HEK293 (cell line): ENCODE results near the gene CCDC190.

Source experiments
- CTCF ChIA-PET: fragments of 350-600 bp; formaldehyde crosslinking; extraction: SDS; loops from one replicate; lab custom pipeline; 2021; ENCODE audit warnings: antibody characterized with exemption; lab: Yijun Ruan, JAX
- POLR2A ChIA-PET: fragments of 300-600 bp; formaldehyde crosslinking; extraction: SDS; loops from one replicate; lab custom pipeline; 2020; ENCODE audit warnings: antibody characterized with exemption, inconsistent platforms; lab: Yijun Ruan, JAX
- H3K27ac ChIP-seq: fragments of 200-500 bp; sonication (Bioruptor generic); 2 replicates; pipeline ENCODE4 v1.5.1; 2014; ENCODE audit warnings: low read depth, low read length, control low read depth, inconsistent platforms; ENCODE audit errors: extremely low read depth
- H3K36me3 ChIP-seq, 2 experiments: fragments of 200-500 bp in 1 of 2; sonication (Bioruptor generic) in 1 of 2; 1 replicate in 1 of 2; 2 replicates in 1 of 2; pipeline ENCODE4 v1.5.1; 2014 to 2017; ENCODE audit warnings: inconsistent platforms in 2 of 2, low read length in 2 of 2; ENCODE audit not compliant: control insufficient read depth in 2 of 2, insufficient read depth in 1 of 2
- H3K4me1 ChIP-seq: fragments of 200-500 bp; sonication (Bioruptor generic); 2 replicates; pipeline ENCODE4 v1.5.1; 2014; ENCODE audit warnings: mild to moderate bottlenecking, low read length, inconsistent platforms; ENCODE audit not compliant: control insufficient read depth, insufficient read depth
- H3K4me3 ChIP-seq: 2 replicates; pipeline ENCODE4 v1.5.1; 2011; ENCODE audit warnings: low read depth, mild to moderate bottlenecking, control low read depth, low read length, moderate library complexity
- H3K9me3 ChIP-seq: fragments of 200-500 bp; sonication (Bioruptor generic); 2 replicates; pipeline ENCODE4 v1.5.1; 2014; ENCODE audit warnings: low read depth, low read length, inconsistent platforms; ENCODE audit not compliant: control insufficient read depth, insufficient read depth
- BCL11A ChIP-seq: fragments of 450-650 bp; formaldehyde crosslinking; IDR thresholded peaks from 2 replicates; pipeline ENCODE4 v1.5.1; 2016; ENCODE audit warnings: low read depth, missing biosample characterization, missing genetic modification characterization
- GLI4 ChIP-seq: fragments of 450-650 bp; formaldehyde crosslinking; IDR thresholded peaks from 2 replicates; pipeline ENCODE4 v1.5.1; 2016; ENCODE audit warnings: missing biosample characterization, missing genetic modification characterization
- GLIS1 ChIP-seq: fragments of 450-650 bp; formaldehyde crosslinking; IDR thresholded peaks from 2 replicates; pipeline ENCODE4 v1.5.1; 2016; ENCODE audit warnings: missing biosample characterization, missing genetic modification characterization
- KLF1 ChIP-seq: fragments of 450-650 bp; formaldehyde crosslinking; IDR thresholded peaks from 2 replicates; pipeline ENCODE4 v1.5.1; 2016; ENCODE audit warnings: missing biosample characterization, missing genetic modification characterization
- MYNN ChIP-seq: fragments of 450-650 bp; formaldehyde crosslinking; IDR thresholded peaks from 2 replicates; pipeline ENCODE4 v1.5.1; 2016; ENCODE audit warnings: missing biosample characterization, missing genetic modification characterization, borderline replicate concordance
- SCRT2 ChIP-seq: fragments of 450-650 bp; formaldehyde crosslinking; IDR thresholded peaks from 2 replicates; pipeline ENCODE4 v1.5.1; 2016; ENCODE audit warnings: missing biosample characterization, missing genetic modification characterization
- WT1 ChIP-seq: fragments of 450-650 bp; formaldehyde crosslinking; IDR thresholded peaks from 2 replicates; pipeline ENCODE4 v1.5.1; 2016; ENCODE audit warnings: missing biosample characterization, missing genetic modification characterization
- ZNF112 ChIP-seq: fragments of 450-650 bp; formaldehyde crosslinking; IDR thresholded peaks from 2 replicates; pipeline ENCODE4 v1.5.0; 2017; ENCODE audit warnings: missing biosample characterization, missing genetic modification characterization
- ZNF184 ChIP-seq: fragments of 450-650 bp; IDR thresholded peaks from 2 replicates; pipeline ENCODE4 v1.5.1; 2018; ENCODE audit warnings: missing biosample characterization, mild to moderate bottlenecking, missing genetic modification characterization
- ZNF19 ChIP-seq: fragments of 450-650 bp; formaldehyde crosslinking; IDR thresholded peaks from 2 replicates; pipeline ENCODE4; 2016; ENCODE audit warnings: missing biosample characterization, missing genetic modification characterization, low read depth
- ZNF223 ChIP-seq: fragments of 450-650 bp; formaldehyde crosslinking; IDR thresholded peaks from 2 replicates; pipeline ENCODE4 v1.5.1; 2016; ENCODE audit warnings: missing biosample characterization, missing genetic modification characterization
- ZNF335 ChIP-seq: fragments of 450-650 bp; formaldehyde crosslinking; conservative IDR thresholded peaks from 2 replicates; pipeline ENCODE4 v1.5.1; 2016; ENCODE audit warnings: missing biosample characterization, missing genetic modification characterization
- ZNF341 ChIP-seq: fragments of 450-650 bp; formaldehyde crosslinking; IDR thresholded peaks from 2 replicates; pipeline ENCODE4; 2016; ENCODE audit warnings: low read depth, missing biosample characterization, missing genetic modification characterization
- ZNF354C ChIP-seq: fragments of 450-650 bp; formaldehyde crosslinking; IDR thresholded peaks from 2 replicates; pipeline ENCODE4 v1.5.1; 2016; ENCODE audit warnings: missing biosample characterization, missing genetic modification characterization, low read depth, borderline replicate concordance
- ZNF473 ChIP-seq: fragments of 450-650 bp; formaldehyde crosslinking; IDR thresholded peaks from 2 replicates; pipeline ENCODE4 v1.5.1; 2017; ENCODE audit warnings: missing biosample characterization, missing genetic modification characterization
- ZNF529 ChIP-seq: fragments of 450-650 bp; formaldehyde crosslinking; IDR thresholded peaks from 2 replicates; pipeline ENCODE4 v1.5.1; 2017; ENCODE audit warnings: missing genetic modification characterization, missing biosample characterization; ENCODE audit not compliant: insufficient replicate concordance
- ZNF549 ChIP-seq: fragments of 450-650 bp; IDR thresholded peaks from 2 replicates; pipeline ENCODE4 v1.5.1; 2018; ENCODE audit warnings: missing biosample characterization, missing genetic modification characterization, mild to moderate bottlenecking, inconsistent platforms, moderate library complexity
- ZNF621 ChIP-seq: fragments of 450-650 bp; formaldehyde crosslinking; IDR thresholded peaks from 2 replicates; pipeline ENCODE4 v1.5.1; 2017; ENCODE audit warnings: missing biosample characterization, missing genetic modification characterization
- TF ChIP-seq, protein P1 (sequence below): fragments of 450-650 bp; formaldehyde crosslinking; IDR thresholded peaks from 2 replicates; pipeline ENCODE4 v1.5.1; 2017; ENCODE audit warnings: missing biosample characterization, missing genetic modification characterization
- TF ChIP-seq, protein P2 (sequence below): IDR thresholded peaks from 2 replicates; pipeline ENCODE4 v1.6.1; 2011; ENCODE audit warnings: mild to moderate bottlenecking, low read depth, low read length, borderline replicate concordance
- TF ChIP-seq, protein P3 (sequence below): fragments of 450-650 bp; formaldehyde crosslinking; IDR thresholded peaks from 2 replicates; pipeline ENCODE4; 2016; ENCODE audit warnings: missing biosample characterization, missing genetic modification characterization
- TF ChIP-seq, protein P4 (sequence below): fragments of 450-650 bp; formaldehyde crosslinking; IDR thresholded peaks from 2 replicates; pipeline ENCODE4 v1.5.1; 2016; ENCODE audit warnings: missing biosample characterization, missing genetic modification characterization, borderline replicate concordance

The CCDC190 gene

DNA sequence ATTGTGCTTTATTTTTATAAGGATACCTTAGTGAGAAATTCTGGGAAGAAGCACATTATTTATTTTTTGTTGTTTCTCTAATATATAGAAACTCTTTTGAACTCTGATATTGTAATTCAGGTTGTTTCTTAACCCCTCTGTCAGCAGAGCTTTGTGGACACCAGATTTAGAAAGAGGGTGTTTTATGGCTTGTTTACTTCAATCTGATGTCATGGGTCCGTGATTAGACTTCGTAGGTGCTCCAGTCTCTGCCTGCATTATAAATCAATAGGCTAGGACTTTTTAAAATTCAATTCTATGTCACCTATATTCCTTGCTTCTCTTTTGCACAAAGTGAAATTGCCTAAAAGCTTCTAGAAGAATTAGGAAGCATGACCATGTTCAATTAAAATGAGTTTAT is 47.3 kb upstream of the CCDC190 start:
- no peak overlapping the region for H3K27ac ChIP-seq
- no peak overlapping the region for H3K4me3 ChIP-seq
- CTCF ChIA-PET, result interaction anchor here (0.8 to 1.0 kb wide), 2 partner anchors 60 to 161 kb away, joined by 4 read pairs; partner anchors contain the start of gene RGS4
- H3K4me1 ChIP-seq, result peaks cover 2% of the 10 kb centered on the region; the same call in 1 of the 2 replicates
- TF ChIP-seq ZNF335 (peak; percentile 48; the same call in 1 of the 2 replicates), MYNN (tag by site-specific recombination) (no peak)
- TF ChIP-seq, all 188 proteins: peak for 1
- POLR2A ChIA-PET, result no interaction called here
- H3K9me3 ChIP-seq, result no peaks in the 10 kb centered on the region
- H3K36me3 ChIP-seq, result no peaks in the 10 kb centered on the region

DNA sequence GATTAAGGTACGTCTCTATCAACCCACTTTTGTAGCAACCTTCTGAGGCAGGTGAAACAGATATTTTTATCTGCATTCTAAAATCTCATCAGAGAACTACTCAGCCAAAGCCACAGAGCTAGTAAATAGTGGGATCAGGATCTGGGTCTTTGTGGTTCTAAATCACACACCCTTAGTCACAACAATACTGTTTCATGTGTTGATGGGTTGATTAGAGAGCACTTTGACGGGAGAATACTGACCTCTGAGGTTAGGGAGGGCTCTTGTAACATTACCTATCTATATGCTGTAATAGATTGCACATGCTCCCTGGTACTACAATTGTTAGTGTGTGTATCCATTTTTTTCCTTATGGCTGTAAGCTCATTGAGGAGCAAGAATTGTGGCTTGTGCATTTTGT is 45.5 kb upstream of the CCDC190 start:
- Histone ChIP-seq H3K4me3 (no peak overlapping the region), H3K4me1 (peaks cover 2% of the 10 kb centered on the region; the same call in 1 of the 2 replicates), H3K27ac (no peak overlapping the region), H3K9me3 (no peaks in the 10 kb centered on the region)
- POLR2A ChIA-PET, result no interaction called here
- TF ChIP-seq ZNF112 (tag by site-specific recombination) (no peak), ZNF621 (tag by site-specific recombination) (no peak), ZNF549 (tag by site-specific recombination) (no peak), KLF1 (tag by site-specific recombination) (no peak), WT1 (tag by site-specific recombination) (peak; percentile 57)
- TF ChIP-seq, all 188 proteins: peak for 1
- CTCF ChIA-PET, result interaction anchor here (0.7 to 1.7 kb wide), 3 partner anchors 9 to 214 kb away, joined by 3 read pairs; no protein-coding TSS in a partner anchor
- H3K36me3 ChIP-seq, result no peaks in the 10 kb centered on the region

DNA sequence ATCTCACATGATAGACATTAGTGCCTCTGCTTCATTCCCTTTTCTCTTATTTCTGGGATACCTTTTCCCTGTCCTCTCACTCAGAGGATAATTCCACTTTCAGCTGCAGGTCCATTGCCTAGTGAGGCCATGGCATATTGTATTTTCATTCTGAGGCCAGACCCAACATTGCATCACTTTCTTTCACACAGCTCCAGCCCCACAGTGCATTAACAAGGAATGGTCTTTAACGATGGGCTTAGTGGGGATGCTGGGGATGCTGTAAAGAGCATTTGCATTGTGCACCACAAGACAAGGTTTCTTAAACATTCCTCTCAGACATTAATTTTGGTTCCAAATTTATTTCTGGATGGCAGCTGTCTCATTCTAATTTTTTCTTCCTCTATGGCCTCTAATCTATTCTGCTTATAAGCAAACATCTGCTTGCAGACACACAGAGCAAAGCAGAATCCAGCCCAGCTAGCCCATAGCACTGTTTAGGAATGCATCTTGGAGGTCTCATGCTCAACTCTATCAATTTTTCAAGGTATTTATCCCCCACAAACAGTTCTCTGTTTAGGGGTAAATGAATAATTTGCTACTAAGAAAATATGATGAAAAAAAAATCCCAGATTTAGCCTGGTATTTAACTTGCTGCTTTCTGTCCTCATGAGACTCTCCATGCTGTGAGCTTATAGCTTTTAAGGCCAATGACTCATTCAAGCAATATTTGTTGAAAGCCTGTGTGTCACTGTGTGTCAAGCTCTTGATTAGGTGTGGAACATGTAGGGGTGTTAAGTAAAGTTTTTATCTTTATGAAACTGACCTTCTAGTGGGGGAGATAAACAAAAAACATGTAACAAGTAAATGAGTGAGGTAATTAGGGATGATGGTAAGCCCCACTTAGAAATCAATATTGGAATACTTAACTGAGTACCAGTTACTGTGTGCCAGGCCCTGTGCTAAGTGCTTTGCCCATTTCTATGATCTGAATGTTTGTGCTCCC is 44.5 kb upstream of the CCDC190 start:
- H3K27ac ChIP-seq, result no peak overlapping the region
- peaks cover 2% of the 10 kb centered on the region; the same call in 1 of the 2 replicates for H3K4me1 ChIP-seq
- H3K36me3 ChIP-seq, result no peaks in the 10 kb centered on the region
- ChIA-PET CTCF (interaction anchor here (1.2 to 1.7 kb wide), 2 partner anchors 11 to 13 kb away, joined by 3 to 4 read pairs; no protein-coding TSS in a partner anchor), POLR2A (interaction anchor here (1.0 kb wide), 1 partner anchor 61 kb away, joined by 3 read pairs; no protein-coding TSS in a partner anchor)
- no peaks in the 10 kb centered on the region for H3K9me3 ChIP-seq
- no peak overlapping the region for H3K4me3 ChIP-seq
- TF ChIP-seq ZNF341 (tag by site-specific recombination) (no peak), GLIS1 (0 out of 2 replicates have a peak, but pooled peaks have one; percentile 33), ZNF354C (no peak), BCL11A (tag by site-specific recombination) (no peak), SCRT2 (tag by site-specific recombination) (peak; percentile 43), WT1 (tag by site-specific recombination) (peak; percentile 84), ZNF184 (peak; percentile 27; the same call in 1 of the 2 replicates), GLI4 (tag by site-specific recombination) (no peak), ZNF223 (tag by site-specific recombination) (no peak), ZNF473 (tag by site-specific recombination) (no peak), ZNF529 (tag by site-specific recombination) (no peak), ZNF19 (no peak)
- TF ChIP-seq, protein P1, sequence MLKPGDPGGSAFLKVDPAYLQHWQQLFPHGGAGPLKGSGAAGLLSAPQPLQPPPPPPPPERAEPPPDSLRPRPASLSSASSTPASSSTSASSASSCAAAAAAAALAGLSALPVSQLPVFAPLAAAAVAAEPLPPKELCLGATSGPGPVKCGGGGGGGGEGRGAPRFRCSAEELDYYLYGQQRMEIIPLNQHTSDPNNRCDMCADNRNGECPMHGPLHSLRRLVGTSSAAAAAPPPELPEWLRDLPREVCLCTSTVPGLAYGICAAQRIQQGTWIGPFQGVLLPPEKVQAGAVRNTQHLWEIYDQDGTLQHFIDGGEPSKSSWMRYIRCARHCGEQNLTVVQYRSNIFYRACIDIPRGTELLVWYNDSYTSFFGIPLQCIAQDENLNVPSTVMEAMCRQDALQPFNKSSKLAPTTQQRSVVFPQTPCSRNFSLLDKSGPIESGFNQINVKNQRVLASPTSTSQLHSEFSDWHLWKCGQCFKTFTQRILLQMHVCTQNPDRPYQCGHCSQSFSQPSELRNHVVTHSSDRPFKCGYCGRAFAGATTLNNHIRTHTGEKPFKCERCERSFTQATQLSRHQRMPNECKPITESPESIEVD (tag by site-specific recombination), result peak; percentile 40; the same call in 1 of the 2 replicates
- TF ChIP-seq, protein P2, sequence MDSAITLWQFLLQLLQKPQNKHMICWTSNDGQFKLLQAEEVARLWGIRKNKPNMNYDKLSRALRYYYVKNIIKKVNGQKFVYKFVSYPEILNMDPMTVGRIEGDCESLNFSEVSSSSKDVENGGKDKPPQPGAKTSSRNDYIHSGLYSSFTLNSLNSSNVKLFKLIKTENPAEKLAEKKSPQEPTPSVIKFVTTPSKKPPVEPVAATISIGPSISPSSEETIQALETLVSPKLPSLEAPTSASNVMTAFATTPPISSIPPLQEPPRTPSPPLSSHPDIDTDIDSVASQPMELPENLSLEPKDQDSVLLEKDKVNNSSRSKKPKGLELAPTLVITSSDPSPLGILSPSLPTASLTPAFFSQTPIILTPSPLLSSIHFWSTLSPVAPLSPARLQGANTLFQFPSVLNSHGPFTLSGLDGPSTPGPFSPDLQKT, result no peak
- TF ChIP-seq, protein P3, sequence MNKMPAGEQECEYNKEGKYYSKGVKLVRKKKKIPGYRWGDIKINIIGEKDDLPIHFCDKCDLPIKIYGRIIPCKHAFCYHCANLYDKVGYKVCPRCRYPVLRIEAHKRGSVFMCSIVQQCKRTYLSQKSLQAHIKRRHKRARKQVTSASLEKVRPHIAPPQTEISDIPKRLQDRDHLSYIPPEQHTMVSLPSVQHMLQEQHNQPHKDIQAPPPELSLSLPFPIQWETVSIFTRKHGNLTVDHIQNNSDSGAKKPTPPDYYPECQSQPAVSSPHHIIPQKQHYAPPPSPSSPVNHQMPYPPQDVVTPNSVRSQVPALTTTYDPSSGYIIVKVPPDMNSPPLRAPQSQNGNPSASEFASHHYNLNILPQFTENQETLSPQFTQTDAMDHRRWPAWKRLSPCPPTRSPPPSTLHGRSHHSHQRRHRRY (tag by site-specific recombination), result no peak
- TF ChIP-seq, protein P4, sequence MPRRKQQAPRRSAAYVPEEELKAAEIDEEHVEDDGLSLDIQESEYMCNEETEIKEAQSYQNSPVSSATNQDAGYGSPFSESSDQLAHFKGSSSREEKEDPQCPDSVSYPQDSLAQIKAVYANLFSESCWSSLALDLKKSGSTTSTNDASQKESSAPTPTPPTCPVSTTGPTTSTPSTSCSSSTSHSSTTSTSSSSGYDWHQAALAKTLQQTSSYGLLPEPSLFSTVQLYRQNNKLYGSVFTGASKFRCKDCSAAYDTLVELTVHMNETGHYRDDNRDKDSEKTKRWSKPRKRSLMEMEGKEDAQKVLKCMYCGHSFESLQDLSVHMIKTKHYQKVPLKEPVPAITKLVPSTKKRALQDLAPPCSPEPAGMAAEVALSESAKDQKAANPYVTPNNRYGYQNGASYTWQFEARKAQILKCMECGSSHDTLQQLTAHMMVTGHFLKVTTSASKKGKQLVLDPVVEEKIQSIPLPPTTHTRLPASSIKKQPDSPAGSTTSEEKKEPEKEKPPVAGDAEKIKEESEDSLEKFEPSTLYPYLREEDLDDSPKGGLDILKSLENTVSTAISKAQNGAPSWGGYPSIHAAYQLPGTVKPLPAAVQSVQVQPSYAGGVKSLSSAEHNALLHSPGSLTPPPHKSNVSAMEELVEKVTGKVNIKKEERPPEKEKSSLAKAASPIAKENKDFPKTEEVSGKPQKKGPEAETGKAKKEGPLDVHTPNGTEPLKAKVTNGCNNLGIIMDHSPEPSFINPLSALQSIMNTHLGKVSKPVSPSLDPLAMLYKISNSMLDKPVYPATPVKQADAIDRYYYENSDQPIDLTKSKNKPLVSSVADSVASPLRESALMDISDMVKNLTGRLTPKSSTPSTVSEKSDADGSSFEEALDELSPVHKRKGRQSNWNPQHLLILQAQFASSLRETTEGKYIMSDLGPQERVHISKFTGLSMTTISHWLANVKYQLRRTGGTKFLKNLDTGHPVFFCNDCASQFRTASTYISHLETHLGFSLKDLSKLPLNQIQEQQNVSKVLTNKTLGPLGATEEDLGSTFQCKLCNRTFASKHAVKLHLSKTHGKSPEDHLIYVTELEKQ (tag by site-specific recombination), result peak; percentile 62; the same call in 1 of the 2 replicates
